Liver (tissue), 3 donors: Measurements from ENCODE around the gene DAPK3.

Source experiments
- EGR1 ChIP-seq, 2 donors: IDR thresholded peaks; 2 replicates each; pipeline ENCODE4 v1.6.1; 2016 to 2018; ENCODE audit warnings: antibody characterized with exemption in 2 of 2, low read depth in 2 of 2
- FOXA1 ChIP-seq: IDR thresholded peaks from 2 replicates; pipeline ENCODE4 v1.6.1; 2016; ENCODE audit warnings: antibody characterized with exemption
- SP1 ChIP-seq: IDR thresholded peaks from 2 replicates; pipeline ENCODE4 v1.6.1; 2018; ENCODE audit warnings: antibody characterized with exemption, mild to moderate bottlenecking
- TAF1 ChIP-seq: conservative IDR thresholded peaks from 2 replicates; pipeline ENCODE4 v1.6.1; 2016; ENCODE audit warnings: antibody characterized with exemption, mild to moderate bottlenecking
- TF ChIP-seq, protein P1 (sequence below): fragments of 150-350 bp; IDR thresholded peaks from 2 replicates; pipeline ENCODE4 v1.5.1; 2017; ENCODE audit warnings: improper control_type of control experiment, low read depth, low read length; ENCODE audit not compliant: missing input control
- TF ChIP-seq, protein P2 (sequence below): IDR thresholded peaks from 2 replicates; pipeline ENCODE4 v1.6.1; 2016; ENCODE audit warnings: antibody characterized with exemption
- TF ChIP-seq, protein P3 (sequence below): IDR thresholded peaks from 2 replicates; pipeline ENCODE4 v1.6.1; 2016; ENCODE audit warnings: antibody characterized with exemption, mild to moderate bottlenecking
- donor health status: healthy.
- donor health status: healthy.

DNA sequence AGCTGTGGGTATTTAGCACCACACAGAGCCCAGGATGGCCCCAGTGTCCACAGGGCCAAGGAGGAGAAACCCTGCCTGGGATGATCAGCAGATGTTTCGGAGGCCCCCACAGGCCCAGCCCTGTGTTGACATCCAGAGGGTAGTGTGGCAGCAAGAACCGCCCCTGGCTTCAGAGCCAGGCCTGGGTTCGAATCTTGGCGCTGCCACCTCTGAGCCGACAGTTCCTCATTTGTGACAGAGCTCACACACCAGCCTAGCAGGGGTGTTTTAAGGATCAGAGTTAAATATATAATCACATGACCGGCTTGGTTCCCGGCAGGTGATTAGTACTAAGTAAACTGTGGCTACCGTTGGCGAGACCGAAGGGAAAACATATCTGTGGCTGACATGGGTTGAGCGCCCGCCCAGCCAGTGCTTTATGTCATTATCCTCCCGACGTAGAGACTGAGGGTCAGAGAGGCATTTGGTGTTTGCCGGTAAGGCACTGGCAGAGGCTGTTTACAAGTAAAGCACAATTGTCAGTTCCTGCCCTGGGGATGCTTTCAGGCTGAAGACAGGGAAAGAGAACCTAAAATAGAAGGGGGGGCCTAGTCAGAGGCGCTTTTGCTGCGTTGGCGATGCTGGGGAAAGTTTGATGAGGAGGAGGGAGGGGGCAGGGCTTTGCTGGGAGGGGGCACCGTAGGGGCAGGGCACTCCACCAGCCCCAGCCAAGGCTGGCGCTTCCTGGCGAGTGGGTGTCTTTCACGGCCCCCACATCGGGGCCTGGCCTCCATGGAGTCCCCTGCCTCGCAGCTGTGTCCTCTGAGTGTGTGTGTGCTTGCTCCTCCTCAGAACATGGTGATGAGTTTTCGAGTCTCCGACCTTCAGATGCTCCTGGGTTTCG is 41.4 kb upstream of the DAPK3 start:
- TF ChIP-seq, protein P1, sequence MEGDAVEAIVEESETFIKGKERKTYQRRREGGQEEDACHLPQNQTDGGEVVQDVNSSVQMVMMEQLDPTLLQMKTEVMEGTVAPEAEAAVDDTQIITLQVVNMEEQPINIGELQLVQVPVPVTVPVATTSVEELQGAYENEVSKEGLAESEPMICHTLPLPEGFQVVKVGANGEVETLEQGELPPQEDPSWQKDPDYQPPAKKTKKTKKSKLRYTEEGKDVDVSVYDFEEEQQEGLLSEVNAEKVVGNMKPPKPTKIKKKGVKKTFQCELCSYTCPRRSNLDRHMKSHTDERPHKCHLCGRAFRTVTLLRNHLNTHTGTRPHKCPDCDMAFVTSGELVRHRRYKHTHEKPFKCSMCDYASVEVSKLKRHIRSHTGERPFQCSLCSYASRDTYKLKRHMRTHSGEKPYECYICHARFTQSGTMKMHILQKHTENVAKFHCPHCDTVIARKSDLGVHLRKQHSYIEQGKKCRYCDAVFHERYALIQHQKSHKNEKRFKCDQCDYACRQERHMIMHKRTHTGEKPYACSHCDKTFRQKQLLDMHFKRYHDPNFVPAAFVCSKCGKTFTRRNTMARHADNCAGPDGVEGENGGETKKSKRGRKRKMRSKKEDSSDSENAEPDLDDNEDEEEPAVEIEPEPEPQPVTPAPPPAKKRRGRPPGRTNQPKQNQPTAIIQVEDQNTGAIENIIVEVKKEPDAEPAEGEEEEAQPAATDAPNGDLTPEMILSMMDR: no peak
- TF ChIP-seq, protein P2, sequence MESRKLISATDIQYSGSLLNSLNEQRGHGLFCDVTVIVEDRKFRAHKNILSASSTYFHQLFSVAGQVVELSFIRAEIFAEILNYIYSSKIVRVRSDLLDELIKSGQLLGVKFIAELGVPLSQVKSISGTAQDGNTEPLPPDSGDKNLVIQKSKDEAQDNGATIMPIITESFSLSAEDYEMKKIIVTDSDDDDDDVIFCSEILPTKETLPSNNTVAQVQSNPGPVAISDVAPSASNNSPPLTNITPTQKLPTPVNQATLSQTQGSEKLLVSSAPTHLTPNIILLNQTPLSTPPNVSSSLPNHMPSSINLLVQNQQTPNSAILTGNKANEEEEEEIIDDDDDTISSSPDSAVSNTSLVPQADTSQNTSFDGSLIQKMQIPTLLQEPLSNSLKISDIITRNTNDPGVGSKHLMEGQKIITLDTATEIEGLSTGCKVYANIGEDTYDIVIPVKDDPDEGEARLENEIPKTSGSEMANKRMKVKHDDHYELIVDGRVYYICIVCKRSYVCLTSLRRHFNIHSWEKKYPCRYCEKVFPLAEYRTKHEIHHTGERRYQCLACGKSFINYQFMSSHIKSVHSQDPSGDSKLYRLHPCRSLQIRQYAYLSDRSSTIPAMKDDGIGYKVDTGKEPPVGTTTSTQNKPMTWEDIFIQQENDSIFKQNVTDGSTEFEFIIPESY: no peak
- TF ChIP-seq EGR1 (IDR thresholded peaks at IDR 0.05; ENCODE audit: low read depth in 2 of 2) (no peak), FOXA1 (peak; percentile 84), TAF1 (no peak), SP1 (peak; percentile 67)
- TF ChIP-seq, protein P3, sequence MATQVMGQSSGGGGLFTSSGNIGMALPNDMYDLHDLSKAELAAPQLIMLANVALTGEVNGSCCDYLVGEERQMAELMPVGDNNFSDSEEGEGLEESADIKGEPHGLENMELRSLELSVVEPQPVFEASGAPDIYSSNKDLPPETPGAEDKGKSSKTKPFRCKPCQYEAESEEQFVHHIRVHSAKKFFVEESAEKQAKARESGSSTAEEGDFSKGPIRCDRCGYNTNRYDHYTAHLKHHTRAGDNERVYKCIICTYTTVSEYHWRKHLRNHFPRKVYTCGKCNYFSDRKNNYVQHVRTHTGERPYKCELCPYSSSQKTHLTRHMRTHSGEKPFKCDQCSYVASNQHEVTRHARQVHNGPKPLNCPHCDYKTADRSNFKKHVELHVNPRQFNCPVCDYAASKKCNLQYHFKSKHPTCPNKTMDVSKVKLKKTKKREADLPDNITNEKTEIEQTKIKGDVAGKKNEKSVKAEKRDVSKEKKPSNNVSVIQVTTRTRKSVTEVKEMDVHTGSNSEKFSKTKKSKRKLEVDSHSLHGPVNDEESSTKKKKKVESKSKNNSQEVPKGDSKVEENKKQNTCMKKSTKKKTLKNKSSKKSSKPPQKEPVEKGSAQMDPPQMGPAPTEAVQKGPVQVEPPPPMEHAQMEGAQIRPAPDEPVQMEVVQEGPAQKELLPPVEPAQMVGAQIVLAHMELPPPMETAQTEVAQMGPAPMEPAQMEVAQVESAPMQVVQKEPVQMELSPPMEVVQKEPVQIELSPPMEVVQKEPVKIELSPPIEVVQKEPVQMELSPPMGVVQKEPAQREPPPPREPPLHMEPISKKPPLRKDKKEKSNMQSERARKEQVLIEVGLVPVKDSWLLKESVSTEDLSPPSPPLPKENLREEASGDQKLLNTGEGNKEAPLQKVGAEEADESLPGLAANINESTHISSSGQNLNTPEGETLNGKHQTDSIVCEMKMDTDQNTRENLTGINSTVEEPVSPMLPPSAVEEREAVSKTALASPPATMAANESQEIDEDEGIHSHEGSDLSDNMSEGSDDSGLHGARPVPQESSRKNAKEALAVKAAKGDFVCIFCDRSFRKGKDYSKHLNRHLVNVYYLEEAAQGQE: peak; percentile 35
